OCI-M2 (cell line): Measurements from ENCODE around the gene MRPL48.
"Not testable (repeated sequence)": the region's sequence is repeated elsewhere in the genome, so short reads cannot be mapped to it uniquely, and the experiment has no call there.

Experiments used
- DNase-seq: peaks from one replicate; lab custom pipeline; 2025; ENCODE audit not compliant: unreplicated experiment; lab: John Stamatoyannopoulos, UW

MRPL48 gene

DNA sequence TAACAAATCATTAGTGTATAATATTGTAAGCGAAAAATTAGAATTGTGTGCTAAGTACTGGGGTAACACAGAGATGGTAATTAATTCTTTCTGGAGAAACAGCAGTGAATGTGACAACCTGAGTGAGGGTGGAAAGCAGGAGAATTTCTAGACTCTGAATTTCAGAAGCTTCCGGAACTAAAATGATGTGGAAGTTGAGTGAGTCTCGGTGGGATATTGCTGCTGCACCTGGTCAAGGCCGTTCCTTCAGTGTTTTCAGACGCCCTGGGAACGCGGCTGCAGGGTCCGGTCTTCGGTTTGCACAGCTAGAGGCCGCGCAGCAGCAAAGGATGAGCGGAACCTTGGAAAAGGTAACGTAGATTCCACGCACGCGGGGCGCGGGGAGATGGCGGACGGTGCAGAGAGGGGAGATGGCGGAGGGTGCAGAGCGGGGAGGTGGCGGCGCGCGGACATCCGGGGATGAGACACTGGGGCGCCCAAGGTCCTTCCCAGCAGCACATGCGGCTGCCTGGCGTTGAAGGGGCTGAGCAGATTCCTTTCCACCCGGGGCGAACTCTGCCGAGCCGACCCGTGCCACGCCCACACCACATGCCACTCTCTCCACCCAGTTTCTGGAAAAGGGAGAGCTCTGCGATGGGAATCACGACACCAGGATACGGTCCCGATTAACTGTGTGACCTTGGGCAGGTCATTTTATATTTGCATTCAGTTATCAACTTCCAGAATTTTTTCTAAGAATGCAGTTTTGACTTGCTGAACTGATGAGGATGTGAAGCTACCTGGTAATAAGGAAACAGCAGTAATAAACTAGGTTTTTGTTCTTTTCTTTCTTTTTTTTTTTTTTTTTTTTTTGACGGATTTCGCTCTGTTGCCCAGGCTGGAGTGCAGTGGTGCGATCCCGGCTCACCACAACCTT is at the start of gene MRPL48:
MRPL48 (plus strand) TSS at position 232 of the 916 bp plus-strand sequence; CDS start at position 330, 98 bp downstream.
- DNase-seq: peak; percentile 64

- DNase-seq: no peak
Measured at GRCh38 chr11:73743045-73743444, 44.6 kb upstream of the MRPL48 start.

- DNase-seq: no peak
Measured at GRCh38 chr11:73746701-73747100, 41.0 kb upstream of the MRPL48 start.

GRCh38 chr11:73747762-73748161 is 39.9 kb upstream of the MRPL48 start:
- no peak for DNase-seq

GRCh38 chr11:73748300-73748699 is 39.4 kb upstream of the MRPL48 start:
- DNase-seq: no peak

- DNase-seq: no peak
Measured at GRCh38 chr11:73749118-73749517, 38.6 kb upstream of the MRPL48 start.

GRCh38 chr11:73750228-73750627 is 37.4 kb upstream of the MRPL48 start:
- no peak for DNase-seq

GRCh38 chr11:73750862-73751261 is 36.8 kb upstream of the MRPL48 start:
- not testable (repeated sequence) for DNase-seq

DNA sequence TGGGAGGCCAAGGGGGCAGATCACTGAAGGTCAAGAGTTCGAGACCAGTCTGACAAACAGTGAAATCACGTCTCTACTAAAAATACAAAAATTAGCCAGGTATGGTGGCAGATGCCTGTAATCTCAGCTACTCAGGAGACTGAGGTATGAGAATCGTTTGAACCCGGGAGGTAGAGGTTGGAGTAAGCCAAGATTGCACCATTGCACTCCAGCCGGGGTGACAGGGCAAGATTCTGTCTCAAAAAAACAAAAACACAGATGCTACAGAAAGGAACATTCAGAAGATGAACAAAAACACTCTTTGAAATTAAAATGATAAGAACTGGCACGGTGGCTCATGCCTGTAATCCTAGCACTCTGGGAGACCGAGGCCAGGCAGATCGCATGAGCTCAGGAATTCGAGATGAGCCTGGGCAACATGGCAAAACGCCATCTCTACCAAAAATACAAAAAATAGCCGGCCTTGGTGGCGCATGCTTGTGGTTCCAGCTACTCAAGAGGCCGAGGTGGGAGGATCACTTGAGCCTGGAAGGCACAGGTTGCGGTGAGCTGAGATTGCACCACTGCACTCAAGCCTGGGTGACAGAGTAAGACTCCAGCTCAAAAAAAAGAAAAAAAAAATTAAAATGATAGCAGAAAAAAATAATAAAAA is 35.3 kb upstream of the MRPL48 start:
- no peak for DNase-seq

DNA sequence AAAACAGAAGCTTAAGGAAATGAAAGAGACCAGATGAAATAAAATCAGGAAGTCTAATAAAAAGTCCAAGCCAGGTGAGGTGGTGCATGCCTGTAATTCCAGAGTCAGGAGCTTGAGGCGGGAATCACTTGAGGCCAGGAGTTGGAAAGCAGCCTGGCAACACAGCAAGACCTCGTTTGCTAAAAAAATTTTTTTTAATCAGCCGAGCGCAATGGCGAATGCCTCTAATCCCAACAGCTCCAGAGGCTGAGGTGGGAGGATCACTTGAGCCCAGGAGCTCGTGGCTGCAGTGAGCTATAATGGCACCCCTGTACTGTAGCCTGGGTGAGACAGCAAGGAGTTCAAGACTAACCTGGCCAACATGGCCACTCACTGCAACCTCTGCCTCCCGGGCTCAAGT is 34.8 kb upstream of the MRPL48 start:
- DNase-seq: no peak

DNA sequence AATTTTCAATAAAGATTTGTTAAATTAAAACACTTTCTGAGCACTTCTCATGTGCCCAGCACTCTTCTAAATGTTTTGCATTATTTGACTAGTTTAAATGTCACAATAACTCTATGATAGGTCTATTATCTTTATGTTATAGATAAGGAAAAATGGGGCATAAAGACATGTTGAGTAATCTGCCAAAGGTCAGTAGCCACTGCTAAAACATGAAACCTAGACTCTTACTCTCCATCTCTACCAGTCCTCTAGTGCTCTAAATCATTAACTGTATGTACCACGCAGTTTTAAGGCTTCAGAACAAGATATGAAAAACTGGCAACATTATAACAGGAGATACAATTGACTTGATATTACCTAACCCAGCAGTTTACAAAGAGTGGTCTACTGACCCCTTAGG is 33.7 kb upstream of the MRPL48 start:
- DNase-seq: no peak

DNA sequence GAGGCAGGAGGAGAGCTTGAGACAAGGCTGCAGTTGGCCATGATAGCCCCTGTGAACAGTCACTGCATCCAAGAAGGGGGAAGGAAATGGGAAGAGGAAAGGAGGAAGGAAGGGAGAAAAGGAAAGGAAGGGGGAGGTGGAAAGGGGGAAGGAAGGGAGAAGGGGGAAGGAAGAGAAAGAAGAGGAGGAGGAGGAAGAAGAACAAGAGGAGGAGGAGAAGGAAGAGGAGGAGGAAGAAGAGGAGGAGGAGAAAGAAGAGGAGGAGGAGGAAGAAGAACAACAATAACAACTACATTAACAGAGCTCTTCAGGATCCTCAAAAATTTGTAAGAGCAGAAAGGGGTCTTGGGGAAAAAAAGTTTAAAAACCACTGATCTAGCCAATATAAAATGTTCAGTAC is 32.0 kb upstream of the MRPL48 start:
- no peak for DNase-seq

- no peak for DNase-seq
Measured at GRCh38 chr11:73757598-73757997, 30.1 kb upstream of the MRPL48 start.

- DNase-seq: no peak
Measured at GRCh38 chr11:73758451-73758850, 29.2 kb upstream of the MRPL48 start.

DNA sequence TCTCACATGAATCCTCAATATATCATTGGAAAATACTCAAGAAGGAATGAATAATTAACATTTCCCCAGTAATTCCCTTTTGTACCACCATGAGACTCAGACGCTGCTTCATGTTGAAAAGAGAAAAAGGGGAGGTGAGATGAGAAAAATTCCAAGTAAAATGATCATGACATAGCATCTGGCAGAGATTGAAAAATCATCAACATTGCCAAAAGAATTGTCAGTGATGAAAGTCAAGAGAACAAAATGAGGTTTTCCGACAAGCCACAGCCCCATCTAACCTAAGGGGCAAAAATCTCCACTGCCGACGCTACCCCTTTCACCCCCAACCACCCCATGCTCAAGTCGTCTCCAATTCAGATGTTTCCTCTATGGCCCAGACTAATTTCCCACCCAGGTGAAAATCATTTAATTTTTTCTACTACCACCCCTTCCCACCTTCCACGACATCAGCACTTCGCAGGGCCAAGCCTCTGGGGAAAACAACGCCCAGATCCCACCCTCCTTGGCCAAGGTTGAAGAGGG is 28.0 kb upstream of the MRPL48 start:
- no peak for DNase-seq

DNA sequence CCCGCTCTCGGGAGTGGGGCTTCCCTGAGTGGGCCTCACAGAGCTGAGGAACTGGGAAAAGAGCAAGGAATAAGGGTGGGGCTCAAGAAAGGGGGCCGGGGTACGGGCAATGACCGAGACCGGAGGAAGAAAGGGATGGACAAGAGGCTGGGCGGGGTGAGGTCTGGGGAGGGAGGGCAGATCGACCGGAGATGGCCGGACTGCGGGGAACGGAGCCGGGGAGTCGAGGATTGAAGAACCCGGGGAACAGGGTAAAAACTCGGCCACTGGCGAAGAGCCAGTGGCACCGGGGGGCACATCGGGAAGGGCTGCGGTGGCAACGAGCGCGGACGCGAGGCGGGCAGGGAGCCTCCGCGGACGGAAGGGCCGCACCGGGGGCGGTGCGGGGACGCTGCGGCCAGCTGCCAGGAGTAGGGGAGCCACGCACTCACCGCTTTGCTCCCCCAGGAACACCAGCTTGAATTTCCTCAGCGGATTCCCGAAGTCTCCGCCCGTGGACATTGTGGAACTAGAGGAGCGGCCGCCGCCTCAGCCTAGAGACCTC is 27.5 kb upstream of the MRPL48 start:
- no peak for DNase-seq

GRCh38 chr11:73760679-73761402 is 26.8 kb upstream of the MRPL48 start, which contains the start of gene RAB6A:
RAB6A (minus strand) TSS chr11:73761074; CDS start chr11:73760635, 439 bp downstream.
- peak; percentile 91 for DNase-seq

GRCh38 chr11:73761403-73761945 is 26.2 kb upstream of the MRPL48 start:
- DNase-seq: no peak

DNA sequence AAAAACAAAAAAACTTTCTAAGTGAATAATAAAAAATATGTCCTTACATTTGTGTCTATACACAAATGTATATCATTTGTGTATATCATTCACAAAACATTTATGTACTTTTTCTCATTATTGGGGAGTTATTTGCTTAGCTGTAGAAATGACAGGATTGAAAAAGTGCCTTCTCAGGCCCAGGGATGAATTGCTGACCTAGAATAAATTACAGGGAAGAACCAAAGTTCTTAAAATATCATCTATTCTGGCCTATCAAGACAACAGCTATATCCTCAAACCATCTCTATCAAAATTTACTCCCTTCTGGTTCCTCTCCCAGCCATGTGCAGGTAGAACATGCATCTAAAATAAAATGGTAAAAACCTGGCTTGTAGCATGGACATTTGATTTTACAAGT is 24.9 kb upstream of the MRPL48 start:
- DNase-seq: no peak

- DNase-seq: no peak
Measured at GRCh38 chr11:73766763-73767162, 20.9 kb upstream of the MRPL48 start.

DNA sequence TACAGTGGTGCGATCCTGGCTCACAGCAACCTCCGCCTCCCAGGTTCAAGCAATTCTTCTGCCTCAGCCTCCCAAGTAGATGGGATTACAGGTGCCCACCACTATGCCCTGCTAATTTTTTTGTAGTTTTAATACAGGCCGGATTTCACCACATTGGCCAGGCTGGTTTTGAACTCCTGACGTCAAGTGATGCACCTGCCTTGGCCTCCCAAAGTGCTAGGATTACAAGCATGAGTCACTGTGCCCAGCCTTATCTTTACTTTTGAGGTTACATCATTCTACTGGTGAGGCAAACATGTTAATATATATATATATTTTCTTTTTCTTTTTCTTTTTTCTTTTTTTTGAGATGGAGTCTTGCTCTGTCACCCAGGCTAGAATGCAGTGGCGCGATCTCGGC is 16.9 kb upstream of the MRPL48 start:
- DNase-seq: not testable (repeated sequence)
